HepG2 (cell line): ENCODE data around the gene FAM43A. TPM values are rescaled to one million over a fixed set of nuclear protein-coding genes. Genes with fewer than 3 reads are reported as not detected.

Source experiments
- ATAC-seq: fragments of 200-7000 bp; cut with Tn5 transposase; 3 replicates; pipeline ENCODE4 v1.9.1; 2020; ENCODE audit warnings: mild to moderate bottlenecking, moderate library complexity
- BruUV-seq: library from RNA; stranded (reverse); fragments of 400-500 nt; replicated peaks from 2 replicates; lab custom pipeline; 2021; lab: Mats Ljungman, UMichigan
- CTCF ChIA-PET: fragments of 300-600 bp; formaldehyde crosslinking; extraction: SDS; loops from one replicate; lab custom pipeline; 2021; ENCODE audit warnings: low total read pairs, inconsistent platforms, low intra/inter-chr PET ratio; lab: Yijun Ruan, JAX
- POLR2A ChIA-PET: fragments of 350-600 bp; sonication (Branson Sonifier 250); formaldehyde crosslinking; loops from one replicate; lab custom pipeline; 2020; ENCODE audit warnings: antibody characterized with exemption, inconsistent platforms; lab: Yijun Ruan, JAX
- DNase-seq: peaks from one replicate; pipeline ENCODE4 v3.0.0-alpha.2; 2015; ENCODE audit warnings: low spot score
- FAIRE-seq: peaks from 3 replicates; lab custom pipeline; 2011; peaks lifted over from hg19 to GRCh38; lab: Jason Lieb, UNC
- H2AFZ ChIP-seq: one replicate; pipeline ENCODE4 v1.6.1; 2011; ENCODE audit warnings: low read length, inconsistent platforms
- H3K27ac ChIP-seq: fragments of 300-600 bp; 3 replicates; pipeline ENCODE4 v1.8.0; 2011; ENCODE audit warnings: mixed run types, mild to moderate bottlenecking, mixed read lengths, low read length, inconsistent platforms; ENCODE audit not compliant: insufficient read depth; ENCODE audit errors: extremely low read length
- H3K27me3 ChIP-seq, 2 experiments: fragments of 200-600 bp in 1 of 2; 2 replicates in 1 of 2; 3 replicates in 1 of 2; pipeline versions ENCODE4 v1.6.0 to v1.8.0; 2011; ENCODE audit warnings: low read length in 2 of 2, mild to moderate bottlenecking in 2 of 2, moderate library complexity in 2 of 2, inconsistent platforms in 1 of 2; ENCODE audit not compliant: insufficient read depth in 2 of 2, control insufficient read depth in 1 of 2
- H3K36me3 ChIP-seq, 2 experiments: fragments of 200-600 bp in 1 of 2; replicated peaks in 1 of 2; 2 replicates in 1 of 2; 3 replicates in 1 of 2; pipeline versions ENCODE4 v1.5.1 to v1.8.0; 2011; ENCODE audit warnings: low read length in 2 of 2, inconsistent platforms in 1 of 2; ENCODE audit not compliant: insufficient read depth in 2 of 2, control insufficient read depth in 1 of 2
- H3K4me1 ChIP-seq: 2 replicates; pipeline ENCODE4 v1.5.1; 2012; ENCODE audit warnings: low read length, inconsistent platforms; ENCODE audit not compliant: insufficient read depth
- H3K4me2 ChIP-seq: 2 replicates; pipeline ENCODE4 v1.6.0; 2011; ENCODE audit warnings: low read depth, low read length, inconsistent platforms
- H3K4me3 ChIP-seq, 3 experiments: fragments of 200-600 bp in 1 of 3; sonication (generic), shearing (Covaris generic) in 1 of 3; replicated peaks in 1 of 3; 2 replicates each; pipeline ENCODE4 v1.5.1; 2011 to 2016; ENCODE audit warnings: low read length in 3 of 3, inconsistent platforms in 2 of 3, low read depth in 2 of 3, mild to moderate bottlenecking in 2 of 3, control low read depth in 1 of 3, mixed read lengths in 1 of 3; ENCODE audit not compliant: insufficient read depth in 1 of 3
- H3K79me2 ChIP-seq: one replicate; pipeline ENCODE4 v1.6.1; 2011; ENCODE audit warnings: low read length, inconsistent platforms; ENCODE audit not compliant: insufficient read depth
- H3K9ac ChIP-seq: 2 replicates; pipeline ENCODE4 v1.6.0; 2011; ENCODE audit warnings: mild to moderate bottlenecking, low read depth, low read length, inconsistent platforms; ENCODE audit not compliant: insufficient read depth
- H3K9me3 ChIP-seq: 2 replicates; pipeline ENCODE4 v1.5.1; 2012; ENCODE audit warnings: mild to moderate bottlenecking, low read length
- H4K20me1 ChIP-seq: 2 replicates; pipeline ENCODE4 v1.6.0; 2011; ENCODE audit warnings: inconsistent platforms, mild to moderate bottlenecking, low read length, moderate library complexity; ENCODE audit not compliant: insufficient read depth
- AHR ChIP-seq: IDR thresholded peaks from 2 replicates; pipeline ENCODE4 v1.6.1; 2018; ENCODE audit warnings: missing genetic modification reagents, missing compliant biosample characterization
- CEBPZ ChIP-seq: IDR thresholded peaks from 2 replicates; pipeline ENCODE4 v1.6.1; 2012; ENCODE audit warnings: low read length, improper control_type of control experiment
- CTCF ChIP-seq: sonication (generic); formaldehyde crosslinking; IDR thresholded peaks from 2 replicates; pipeline ENCODE4 v1.5.0; 2020; ENCODE audit warnings: mild to moderate bottlenecking, missing genetic modification reagents, moderate library complexity
- MLLT10 ChIP-seq: sonication (generic); formaldehyde crosslinking; IDR thresholded peaks from 2 replicates; pipeline ENCODE4 v1.4.0; 2020; ENCODE audit warnings: missing genetic modification reagents
- NFE2L1 ChIP-seq: sonication (generic); formaldehyde crosslinking; IDR thresholded peaks from 2 replicates; pipeline ENCODE4 v1.4.0; 2020; ENCODE audit warnings: missing genetic modification reagents, mild to moderate bottlenecking, borderline replicate concordance
- PLSCR1 ChIP-seq: sonication (generic); formaldehyde crosslinking; IDR thresholded peaks from 2 replicates; pipeline ENCODE4 v1.5.0; 2020; ENCODE audit warnings: missing genetic modification reagents, mild to moderate bottlenecking, borderline replicate concordance
- SP140L ChIP-seq: sonication (generic); formaldehyde crosslinking; IDR thresholded peaks from 2 replicates; pipeline ENCODE4 v1.4.0; 2020; ENCODE audit warnings: missing genetic modification reagents, borderline replicate concordance
- ZBTB21 ChIP-seq: sonication (generic); formaldehyde crosslinking; IDR thresholded peaks from 2 replicates; pipeline ENCODE4 v1.4.0; 2020; ENCODE audit warnings: missing genetic modification reagents
- ZNF12 ChIP-seq: sonication (generic); formaldehyde crosslinking; IDR thresholded peaks from 2 replicates; pipeline ENCODE4 v1.5.0; 2020; ENCODE audit warnings: missing genetic modification reagents
- ZSCAN12 ChIP-seq: sonication (generic); formaldehyde crosslinking; IDR thresholded peaks from 2 replicates; pipeline ENCODE4 v1.9.0; 2021; ENCODE audit warnings: mild to moderate bottlenecking, missing genetic modification reagents
- WGBS: methylation state at CpG from one replicate; pipeline ENCODE4 v1.1.6; 2017; ENCODE audit warnings: low lambda C conversion rate; 5-methylcytosine and 5-hydroxymethylcytosine counted together
- in situ Hi-C: cut with HindIII; loops from 2 replicates; pipeline ENCODE4 v1.10.0; 2017; ENCODE audit warnings: low pct_unique_long_range_greater_than_20kb; ENCODE audit not compliant: extremely low pct_ligation_motif_present
- intact Hi-C: fragments of 100-400 bp; cut with micrococcal nuclease; formaldehyde crosslinking; loops from one replicate; pipeline ENCODE4 v1.10.0; 2022; ENCODE audit not compliant: unreplicated experiment
- polyA plus RNA-seq, 8 experiments: library from polyadenylated mRNA; depleted of rRNA in 3 of 8; stranded (reverse) in 7 of 8; unstranded in 1 of 8; fragments of >200 nt; fragmentation: Illumina TruSeq in 4 of 8; extraction: Trizol in 4 of 8; gene quantifications; 2 replicates each; pipeline versions ENCODE4 v1.2.1 to v1.2.3, GENCODE V29; 2011 to 2016; ENCODE audit warnings: low read depth in 4 of 8, missing spikeins in 1 of 8, mixed read lengths in 1 of 8; ENCODE audit not compliant: insufficient read depth in 1 of 8
- total RNA-seq, 5 experiments: library from RNA; depleted of rRNA; stranded (reverse); fragments of >200 nt; fragmentation: Illumina TruSeq; extraction: Trizol; gene quantifications; 2 replicates each; pipeline ENCODE4 v1.2.3, GENCODE V29; 2016; ENCODE audit warnings: low read depth in 1 of 5

Gene FAM43A
- total and polyA plus RNA-seq, 2 of the 13 experiments (the other 11 are each of a cell fraction or from before 2014, with no cell fraction given): 0.91 to 1.8 TPM

- no peak overlapping the region for H3K27ac ChIP-seq
- no peak for TF ChIP-seq MLLT10
- TF ChIP-seq SP140L (CRISPR knock-in tag): peak; percentile 62; the same call in 1 of the 2 replicates
- ATAC-seq (no peak), FAIRE-seq (no peak), DNase-seq (no peak)
- H3K9ac ChIP-seq: 0 out of 2 replicates have a peak overlapping the region, but pooled peaks have one; percentile 55
- H3K36me3 ChIP-seq: no peaks in the 10 kb centered on the region
- peak overlapping the region; percentile 56 to 77 (median 69) for H3K4me3 ChIP-seq
- H4K20me1 ChIP-seq: no peaks in the 10 kb centered on the region
- ChIA-PET CTCF (interaction anchor here (1.1 kb wide), 1 partner anchor 300 kb away, joined by 4 read pairs; no protein-coding TSS in a partner anchor), POLR2A (interaction anchor here (1.0 to 2.7 kb wide), 3 partner anchors 13 to 585 kb away, joined by 5 to 11 read pairs (median 6); partner anchors contain the start of genes LSG1 and XXYLT1)
- peaks cover 74% of the 10 kb centered on the region for H3K4me1 ChIP-seq
- intact Hi-C loops: loop anchor here (5.0 to 10.0 kb wide), 3 partner anchors 37 to 840 kb away; no protein-coding TSS in a partner anchor
- peak overlapping the region; percentile 84 for H3K4me2 ChIP-seq
- H3K27me3 ChIP-seq: peaks cover 0 to 31% of the 10 kb centered on the region in 2 experiments; a peak in 1 of 5 replicates
- no peak overlapping the region for H2AFZ ChIP-seq
- H3K9me3 ChIP-seq: no peaks in the 10 kb centered on the region
- BruUV-seq: no TSS peak
- no peaks in the 10 kb centered on the region for H3K79me2 ChIP-seq
- 48% methylated on average over 12 of the region's 13 CpGs for WGBS
- in situ Hi-C loops: loop anchor here (5.0 to 10.0 kb wide), 3 partner anchors 60 to 422 kb away; no protein-coding TSS in a partner anchor
These were observed 492 bp upstream of the FAM43A start for GRCh38 chr3:194685065-194685717.

GRCh38 chr3:194686414-194686815 lies 732 bp downstream of the FAM43A start:
- Histone ChIP-seq H3K4me3 (peak overlapping the region; percentile 56 to 77 (median 69)), H3K4me1 (peaks cover 86% of the 10 kb centered on the region), H3K79me2 (no peaks in the 10 kb centered on the region), H3K4me2 (peak overlapping the region; percentile 84), H3K27me3 (peaks cover 0 to 24% of the 10 kb centered on the region in 2 experiments; a peak in 1 of 5 replicates), H2AFZ (no peak overlapping the region), H3K36me3 (no peaks in the 10 kb centered on the region), H3K9me3 (no peaks in the 10 kb centered on the region), H4K20me1 (no peaks in the 10 kb centered on the region), H3K27ac (no peak overlapping the region), H3K9ac (peak overlapping the region; percentile 55; the same call in 1 of the 2 replicates)
- ChIA-PET POLR2A (interaction anchor here (0.5 to 2.7 kb wide), 6 partner anchors 15 to 592 kb away, joined by 3 to 11 read pairs (median 4); partner anchors contain the start of genes LSG1 and XXYLT1), CTCF (interaction anchor here (1.1 kb wide), 1 partner anchor 299 kb away, joined by 4 read pairs; no protein-coding TSS in a partner anchor)
- DNase-seq (no peak), ATAC-seq (no peak), FAIRE-seq (no peak)
- BruUV-seq: no TSS peak
- in situ Hi-C loops (loop anchor here (5.0 to 10.0 kb wide), 3 partner anchors 58 to 421 kb away; no protein-coding TSS in a partner anchor), intact Hi-C loops (loop anchor here (5.0 to 10.0 kb wide), 3 partner anchors 36 to 838 kb away; no protein-coding TSS in a partner anchor)
- WGBS: 69% methylated on average over 29 of the region's 29 CpGs
- TF ChIP-seq CEBPZ: no peak
- no peak for TF ChIP-seq ZNF12
- TF ChIP-seq ZBTB21 (CRISPR knock-in tag): no peak
- TF ChIP-seq PLSCR1 (CRISPR knock-in tag): no peak
- no peak for TF ChIP-seq NFE2L1 (CRISPR knock-in tag)
- TF ChIP-seq AHR (CRISPR knock-in tag): no peak
- no peak for TF ChIP-seq CTCF
- no peak for TF ChIP-seq ZSCAN12 (CRISPR knock-in tag)
